Activated CD4-positive, alpha-beta T cell treated with anti-CD3 and anti-CD28 coated beads, Interleukin-2, amount 50 U/mL, for 48 hours (primary cell): ENCODE results near the gene GRM5.
A peak's percentile ranks its signal among the peaks of the same experiment; 100 is the strongest.

Experiments
- DNase-seq, 2 experiments: peaks; one replicate each; pipeline ENCODE4 v3.0.0-alpha.2; 2020

Gene GRM5

GRCh38 chr11:88603091-88603867 lies 462.5 kb downstream of the GRM5 start:
- no peak for DNase-seq

- DNase-seq: no peak
Observed at GRCh38 chr11:88597387-88597786, 468.4 kb downstream of the GRM5 start.

- DNase-seq: no peak
Observed at GRCh38 chr11:88596786-88597185, 469.0 kb downstream of the GRM5 start.

- no peak for DNase-seq
Observed at GRCh38 chr11:88594274-88594950, 471.4 kb downstream of the GRM5 start.

- DNase-seq: no peak
Observed at GRCh38 chr11:88590361-88590760, 475.4 kb downstream of the GRM5 start.

- no peak for DNase-seq
Observed at GRCh38 chr11:88583251-88583650, 482.5 kb downstream of the GRM5 start.

- DNase-seq: no peak
Observed at GRCh38 chr11:88579466-88579865, 486.3 kb downstream of the GRM5 start.

GRCh38 chr11:88576741-88577140 lies 489.0 kb downstream of the GRM5 start:
- DNase-seq: no peak

GRCh38 chr11:88575916-88576315 lies 489.9 kb downstream of the GRM5 start:
- DNase-seq: no peak

- no peak for DNase-seq
Observed at GRCh38 chr11:88569342-88569741, 496.4 kb downstream of the GRM5 start.

- no peak for DNase-seq
Observed at GRCh38 chr11:88555829-88556202, 510.0 kb downstream of the GRM5 start.

- no peak for DNase-seq
Observed at GRCh38 chr11:88555018-88555828, 510.6 kb downstream of the GRM5 start.

GRCh38 chr11:88553204-88553603 lies 512.6 kb downstream of the GRM5 start:
- no peak for DNase-seq

- peak; percentile 34 to 46 for DNase-seq
Observed at GRCh38 chr11:88552379-88553062, 513.3 kb downstream of the GRM5 start.

GRCh38 chr11:88544656-88545280 lies 521.0 kb downstream of the GRM5 start:
- DNase-seq: no peak

GRCh38 chr11:88543902-88544655 lies 521.7 kb downstream of the GRM5 start:
- peak; percentile 77 to 83 for DNase-seq

GRCh38 chr11:88541006-88541405 lies 524.8 kb downstream of the GRM5 start:
- DNase-seq: no peak

- no peak for DNase-seq
Observed at GRCh38 chr11:88538098-88538497, 527.7 kb downstream of the GRM5 start.

- no peak for DNase-seq
Observed at GRCh38 chr11:88537613-88538012, 528.2 kb downstream of the GRM5 start.

- no peak for DNase-seq
Observed at GRCh38 chr11:88536616-88537265, 529.0 kb downstream of the GRM5 start.

GRCh38 chr11:88535916-88536547 lies 529.8 kb downstream of the GRM5 start:
- no peak for DNase-seq
